HG03196 (cell line): ENCODE results near the gene IRX2.

Experiments used
- ATAC-seq: cut with Tn5 transposase; IDR thresholded peaks from one replicate; pipeline ENCODE4 v1.9.1; 2021; ENCODE audit not compliant: unreplicated experiment

The IRX2 gene

DNA sequence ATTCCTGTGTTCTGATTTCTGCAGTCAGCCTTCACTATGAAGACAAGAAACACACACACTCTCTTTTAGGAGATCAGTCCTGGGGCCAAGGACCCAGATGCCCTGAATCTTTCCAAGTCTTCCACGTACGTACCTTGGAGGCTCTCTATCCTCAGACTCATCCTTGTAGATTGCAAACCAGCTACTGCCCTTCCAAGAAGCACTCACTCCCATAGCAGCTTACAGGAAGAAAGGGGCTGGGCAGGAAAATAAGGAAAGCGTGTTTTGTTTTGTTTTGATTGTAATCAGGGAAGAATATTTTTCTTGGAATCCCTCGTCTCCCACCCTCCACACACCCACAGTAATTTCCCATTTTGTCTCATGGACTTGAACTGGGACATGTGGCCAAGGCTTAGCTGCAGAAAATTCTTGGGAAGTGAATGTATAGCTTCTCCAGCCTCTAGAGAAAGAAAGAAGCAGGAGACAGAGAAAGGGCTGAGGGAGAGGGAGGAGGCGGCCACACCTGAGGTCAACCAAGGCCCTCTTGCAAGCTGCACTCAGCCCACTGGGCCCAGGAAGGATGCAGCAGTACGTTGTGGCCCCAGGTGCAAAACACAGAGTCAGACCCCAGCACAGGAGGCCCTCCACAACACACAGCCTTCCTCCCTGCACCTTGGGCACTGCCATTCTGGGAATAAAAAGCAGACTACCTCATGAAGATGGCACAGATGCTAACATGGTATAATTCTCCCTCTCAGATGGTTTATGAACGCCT lies 29.9 kb downstream of the IRX2 start:
- ATAC-seq = no peak

DNA sequence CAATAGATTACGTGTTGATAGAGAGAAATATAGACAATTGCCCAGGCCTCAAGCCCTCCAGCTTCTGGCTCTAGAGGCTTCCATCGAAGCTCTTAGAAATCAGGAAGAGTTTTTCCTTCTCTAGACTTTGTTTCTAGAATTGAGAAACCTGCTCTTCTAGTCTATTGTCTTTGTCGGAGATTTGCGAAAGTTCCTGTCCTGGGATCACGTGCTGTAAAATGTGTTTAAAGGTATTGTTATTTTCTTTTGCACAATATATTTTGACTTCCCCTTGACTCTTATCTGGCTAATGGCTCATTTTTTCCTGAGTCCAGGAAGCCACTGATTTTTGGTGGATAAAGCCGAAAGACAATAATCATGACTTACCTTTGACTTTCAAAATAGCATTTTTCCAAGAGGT lies 32.1 kb downstream of the IRX2 start:
- no peak for ATAC-seq

- ATAC-seq = no peak
Measured at GRCh38 chr5:2718115-2718514, 33.4 kb downstream of the IRX2 start.

- ATAC-seq = no peak
Measured at GRCh38 chr5:2715856-2716255, 35.6 kb downstream of the IRX2 start.

DNA sequence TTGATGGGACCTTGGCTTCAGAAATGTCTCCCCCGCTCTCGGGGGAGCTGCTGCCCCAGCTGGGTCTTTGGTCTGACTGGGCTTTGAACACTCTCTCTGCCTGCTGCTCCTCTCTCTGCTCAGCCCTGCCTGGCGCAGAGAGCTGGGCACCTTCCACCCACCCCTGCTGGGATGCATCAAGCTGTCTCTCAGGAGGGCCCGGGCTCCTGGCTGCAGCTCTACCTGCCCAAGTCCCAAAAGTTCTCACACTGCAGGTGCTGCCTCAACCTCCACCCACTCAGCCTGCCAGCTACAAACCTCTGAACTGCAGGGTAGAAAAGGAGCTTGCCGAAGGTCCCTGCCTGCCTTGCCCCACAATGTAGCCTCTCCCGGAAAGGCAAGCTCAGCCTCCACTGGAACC lies 36.7 kb downstream of the IRX2 start:
- no peak for ATAC-seq

GRCh38 chr5:2714026-2714425 lies 37.5 kb downstream of the IRX2 start:
- no peak for ATAC-seq

GRCh38 chr5:2711446-2712425 lies 39.7 kb downstream of the IRX2 start:
- no peak for ATAC-seq

- ATAC-seq = no peak
Measured at GRCh38 chr5:2710910-2711309, 40.6 kb downstream of the IRX2 start.

- ATAC-seq = no peak
Measured at GRCh38 chr5:2709976-2710689, 41.3 kb downstream of the IRX2 start.

DNA sequence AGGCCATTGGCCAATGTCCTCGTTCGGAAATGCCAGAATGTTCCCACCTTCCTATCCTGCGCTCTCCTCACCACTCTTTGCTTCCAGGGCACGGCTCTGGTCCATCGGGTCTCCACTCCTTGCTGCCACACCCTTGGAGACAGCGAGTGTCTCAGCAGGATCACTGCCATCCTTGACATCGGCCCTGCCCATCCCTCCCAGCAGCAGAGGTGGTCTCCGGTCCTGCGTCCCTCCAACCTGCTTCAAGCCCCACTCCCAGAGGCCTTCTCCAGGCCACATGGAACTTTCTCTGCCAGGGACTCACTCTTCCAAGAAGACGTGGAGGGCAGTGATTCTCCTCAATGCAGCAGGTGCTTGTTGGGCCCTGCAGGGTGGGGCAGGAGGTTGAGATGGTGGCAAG lies 42.7 kb downstream of the IRX2 start:
- no peak for ATAC-seq

GRCh38 chr5:2708132-2708531 lies 43.3 kb downstream of the IRX2 start:
- no peak for ATAC-seq

GRCh38 chr5:2705861-2706260 lies 45.6 kb downstream of the IRX2 start:
- no peak for ATAC-seq

DNA sequence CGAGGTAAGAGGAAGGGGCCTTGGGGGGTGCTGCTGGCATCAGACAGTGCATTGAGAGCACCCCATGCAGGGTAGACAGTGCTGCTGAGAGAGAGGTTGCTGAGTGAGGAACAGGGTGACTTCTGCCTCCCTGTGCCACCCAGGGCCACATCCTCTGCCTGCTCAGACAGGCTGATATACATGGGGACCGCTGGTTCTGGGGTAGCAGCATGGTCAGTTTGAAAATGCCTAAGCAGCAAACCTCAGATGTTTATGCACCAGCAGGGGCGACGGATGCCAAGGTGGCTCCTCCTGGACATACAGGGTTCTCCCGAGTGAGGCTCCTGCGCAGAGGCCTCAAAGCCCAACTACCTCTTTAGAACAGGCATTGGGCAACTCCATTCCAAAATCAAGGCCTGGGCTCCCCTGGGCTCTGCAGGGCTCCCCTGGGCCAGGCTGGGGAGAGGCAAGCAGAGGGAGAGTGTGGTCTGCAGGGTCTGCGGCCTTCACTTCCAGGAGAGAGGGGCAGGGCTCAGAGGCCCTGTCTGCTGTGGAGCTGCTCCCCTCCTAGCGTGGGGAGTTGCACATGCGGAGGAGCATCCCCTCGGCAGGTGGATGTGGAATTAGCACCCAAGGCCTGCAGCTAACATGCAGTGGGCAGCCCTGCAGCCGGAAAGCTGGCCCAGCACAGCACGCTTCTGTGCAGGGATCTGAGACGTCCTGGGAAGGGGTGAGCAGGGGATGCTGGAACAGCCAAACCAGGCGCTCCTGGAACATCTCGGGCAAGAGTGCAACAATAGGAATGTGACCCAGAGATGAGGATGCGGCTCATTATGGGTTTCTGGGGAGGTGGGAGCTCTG lies 46.5 kb downstream of the IRX2 start:
- ATAC-seq = no peak

GRCh38 chr5:2704111-2704510 lies 47.4 kb downstream of the IRX2 start:
- ATAC-seq = no peak

DNA sequence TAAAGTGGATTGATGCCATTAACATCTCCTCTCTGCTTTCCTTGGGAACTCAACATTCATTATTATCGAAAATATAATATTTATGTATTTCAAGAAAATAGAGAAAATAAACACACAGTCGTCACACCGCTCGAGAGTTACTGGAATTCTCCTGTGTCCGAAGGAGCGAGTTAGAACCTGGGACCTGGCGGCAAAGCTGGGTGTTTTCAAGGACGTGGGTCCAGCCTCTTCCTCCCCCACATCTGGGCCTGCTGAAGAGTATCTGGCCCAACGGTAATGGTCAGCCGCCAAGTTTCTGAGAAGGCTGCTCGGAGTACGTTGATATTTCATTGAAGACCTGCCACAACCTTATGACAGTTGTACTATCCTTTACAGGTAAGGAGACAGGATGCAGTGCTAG lies 47.9 kb downstream of the IRX2 start:
- no peak for ATAC-seq

GRCh38 chr5:2703041-2703440 lies 48.4 kb downstream of the IRX2 start:
- ATAC-seq = no peak

GRCh38 chr5:2702096-2702879 lies 49.2 kb downstream of the IRX2 start:
- no peak for ATAC-seq

DNA sequence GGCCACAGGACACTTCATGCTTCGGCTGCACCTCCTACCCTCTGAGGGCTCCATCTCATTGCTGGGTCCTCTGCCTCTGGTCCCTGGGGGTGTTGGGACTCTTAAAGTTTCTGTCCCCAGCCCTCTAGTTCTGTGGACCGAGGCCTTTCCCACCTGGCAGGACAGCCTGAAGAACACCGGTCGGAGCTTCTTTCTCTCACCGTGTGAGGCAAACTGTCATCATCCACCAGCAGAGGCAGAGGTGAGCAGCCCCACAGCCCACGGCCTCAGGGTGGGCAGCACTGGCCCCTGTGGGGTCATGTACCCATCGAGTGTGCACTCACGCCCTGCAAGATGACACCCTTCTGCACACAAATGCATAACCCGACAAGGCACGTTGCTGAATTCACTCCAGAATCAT lies 49.9 kb downstream of the IRX2 start:
- ATAC-seq = no peak

GRCh38 chr5:2700876-2701275 lies 50.6 kb downstream of the IRX2 start:
- no peak for ATAC-seq

GRCh38 chr5:2699686-2700085 lies 51.8 kb downstream of the IRX2 start:
- no peak for ATAC-seq
